ENCODE measurements around the gene ZBTB1. TPM values are rescaled to one million over a fixed set of nuclear protein-coding genes. Genes with fewer than 3 reads are reported as not detected.

The ZBTB1 gene
- total and polyA plus RNA-seq, 2 donors (not counting 3 experiments of a cell fraction or from before 2014, with no cell fraction given): 9.7 to 32.2 TPM

- peaks cover 14% of the 10 kb centered on the region for H3K4me1 ChIP-seq (ENCODE audit: control insufficient read depth, extremely low read depth, insufficient read depth, low read length)
- FAIRE-seq: no peak
- H3K27me3 ChIP-seq (ENCODE audit: control insufficient read depth in 2 of 2, insufficient read depth in 2 of 2, low read length in 2 of 2): no peaks in the 10 kb centered on the region
- H4K20me1 ChIP-seq (replicated peaks; ENCODE audit: control insufficient read depth, extremely low read depth, insufficient read depth, low read length): no peaks in the 10 kb centered on the region
- H3K4me2 ChIP-seq (ENCODE audit: insufficient read depth, low read length): peak overlapping the region; percentile 97
- no peak for DNase-seq (ENCODE audit: low read depth, low spot score)
- H3K4me3 ChIP-seq (replicated peaks in 1 of 3; ENCODE audit: insufficient read depth in 1 of 3, low read depth in 1 of 3, low read length in 3 of 3): peak overlapping the region; percentile 70 to 79 (median 76)
- no peak overlapping the region for H3K27ac ChIP-seq (ENCODE audit: insufficient read depth, low read depth, low read length)
- TF ChIP-seq MAX (IDR thresholded peaks at IDR 0.05; ENCODE audit: insufficient read depth, insufficient read length): no peak
- TF ChIP-seq POLR2AphosphoS5 (IDR thresholded peaks at IDR 0.05; ENCODE audit: insufficient read depth, low read depth, low read length): no peak
- TF ChIP-seq FOS (IDR thresholded peaks at IDR 0.05; ENCODE audit: borderline replicate concordance, insufficient read depth, low read length): no peak
- TF ChIP-seq CTCF (IDR thresholded peaks at IDR 0.05; ENCODE audit: extremely low read depth in 1 of 2, insufficient read depth in 1 of 2, low read depth in 1 of 2, low read length in 2 of 2): no peak
- TF ChIP-seq POLR2A (IDR thresholded peaks at IDR 0.05; ENCODE audit: low read depth, low read length): no peak
- no peak for TF ChIP-seq EZH2 (IDR thresholded peaks at IDR 0.05; ENCODE audit: borderline replicate concordance, low read depth, low read length, severe bottlenecking)
- dilution Hi-C loops (cut with MboI; ENCODE audit: extremely low pct_ligation_motif_present, low sequenced_read_pairs) (no loop called here), intact Hi-C loops (cut with micrococcal nuclease) (no loop called here)
- ChIA-PET POLR2A (no interaction called here), CTCF (interaction anchor here (0.7 to 4.0 kb wide), 4 partner anchors 10 to 121 kb away, joined by 3 to 32 read pairs (median 8); no protein-coding TSS in a partner anchor)
- H3K79me2 ChIP-seq (ENCODE audit: control insufficient read depth, insufficient read depth, low read length): no peaks in the 10 kb centered on the region
- BruUV-seq (replicated peaks): no TSS peak
- no peaks in the 10 kb centered on the region for H3K9me1 ChIP-seq (replicated peaks; ENCODE audit: control insufficient read depth, extremely low read depth, insufficient read depth, low read length)
- peak overlapping the region; percentile 80 for H2AFZ ChIP-seq (ENCODE audit: low read depth, low read length)
- no peaks in the 10 kb centered on the region for H3K36me3 ChIP-seq (ENCODE audit: control insufficient read depth in 2 of 2, extremely low read depth in 1 of 2, insufficient read depth in 2 of 2, low read length in 2 of 2)
- H3K9me3 ChIP-seq (replicated peaks; ENCODE audit: control insufficient read depth, insufficient read depth, low read length): no peaks in the 10 kb centered on the region
- H3K9ac ChIP-seq (replicated peaks; ENCODE audit: extremely low read depth, insufficient read depth, low read length): peak overlapping the region; percentile 51
Measured at GRCh38 chr14:64464651-64465050, 39.9 kb upstream of the ZBTB1 start.
